Transverse colon (tissue), 4 donors: ENCODE measurements around the gene FAM89A. TPM values are rescaled to one million over a fixed set of nuclear protein-coding genes. Genes with fewer than 3 reads are reported as not detected.

Experiments used
- DNase-seq: peaks from one replicate; pipeline ENCODE4 v3.0.0-alpha.2; 2019
- H3K27ac ChIP-seq, 4 donors: fragments of 200-600 bp; sonication (generic); 2 replicates each; pipeline ENCODE4 v1.5.1; 2016 to 2018; ENCODE audit warnings: inconsistent platforms in 4 of 4
- H3K27me3 ChIP-seq: fragments of 200-600 bp; sonication (generic); 2 replicates; pipeline ENCODE4 v1.5.1; 2017; ENCODE audit warnings: inconsistent platforms
- H3K36me3 ChIP-seq, 4 donors: fragments of 200-600 bp; sonication (generic); 2 replicates each; pipeline ENCODE4 v1.5.1; 2017 to 2019; ENCODE audit warnings: inconsistent platforms in 4 of 4
- H3K4me1 ChIP-seq, 4 donors: fragments of 200-600 bp; sonication (generic); 2 replicates each; pipeline ENCODE4 v1.5.1; 2017 to 2020; ENCODE audit warnings: inconsistent platforms in 4 of 4
- H3K4me3 ChIP-seq, 4 donors: fragments of 200-600 bp; sonication (generic); 1 replicate in 1 of 4; 2 replicates in 3 of 4; pipeline versions ENCODE4 v1.5.1 to v1.6.1; 2017 to 2019; ENCODE audit warnings: inconsistent platforms in 4 of 4
- H3K9me3 ChIP-seq, 2 donors: fragments of 200-600 bp; sonication (generic); 2 replicates each; pipeline ENCODE4 v1.5.1; 2017 to 2019; ENCODE audit warnings: inconsistent platforms in 2 of 2
- EP300 ChIP-seq: sonication (generic); formaldehyde crosslinking; IDR thresholded peaks from one replicate; pipeline ENCODE4 v1.6.1; 2017; ENCODE audit warnings: antibody characterized with exemption, low read depth
- POLR2A ChIP-seq: fragments of 450-650 bp; IDR thresholded peaks from one replicate; pipeline ENCODE4 v1.6.1; 2016; ENCODE audit warnings: antibody characterized with exemption, mild to moderate bottlenecking, moderate library complexity
- POLR2AphosphoS5 ChIP-seq, 3 donors: sonication (generic); formaldehyde crosslinking; IDR thresholded peaks; one replicate each; pipeline ENCODE4 v1.6.1; 2016; ENCODE audit warnings: antibody characterized with exemption in 3 of 3
- WGBS, 2 donors: methylation state at CpG; one replicate each; pipeline ENCODE4 v1.1.5; 2018; ENCODE audit warnings: low coverage in 1 of 2; 5-methylcytosine and 5-hydroxymethylcytosine counted together
- in situ Hi-C, 4 donors: fragments of 200-750 bp; cut with MboI; loops; one replicate each; pipeline versions ENCODE4 v1.15.0 to v1.15.1; 2017; ENCODE audit warnings: low sequenced_read_pairs in 3 of 4, low pct_ligation_motif_present in 1 of 4, low pct_unique_long_range_greater_than_20kb in 1 of 4
- intact Hi-C: fragments of 100-400 bp; cut with DNase I; formaldehyde crosslinking; loops from one replicate; pipeline ENCODE4 v1.15.1; 2023; ENCODE audit warnings: low total_unique reads
- total RNA-seq, 4 donors: library from RNA; depleted of rRNA; stranded (reverse); fragments of >200 nt; gene quantifications; one replicate each; pipeline ENCODE4 v1.1.0, GENCODE V29; 2016
- TF ChIP-seq, protein P1 (sequence below), 5 experiments: fragments of 200-600 bp in 3 of 5; fragments of 450-650 bp in 2 of 5; sonication (generic) in 3 of 5; IDR thresholded peaks; 1 replicate in 2 of 5; 2 replicates in 3 of 5; pipeline ENCODE4 v1.5.1; 2016 to 2017; ENCODE audit warnings: antibody characterized with exemption in 5 of 5, inconsistent platforms in 3 of 5, mild to moderate bottlenecking in 2 of 5, moderate library complexity in 1 of 5

Gene FAM89A
- total RNA-seq, 4 donors from 2014 or later, result 3.3 to 10.7 (median 7.8) TPM

GRCh38 chr1:230977761-230978490, 62.1 kb downstream of the FAM89A start:
- intact Hi-C loops, result no loop called here
- no peak for TF ChIP-seq POLR2A
- TF ChIP-seq EP300, result no peak
- no peak for TF ChIP-seq POLR2AphosphoS5 (IDR thresholded peaks at IDR 0.05)
- TF ChIP-seq, protein P1, sequence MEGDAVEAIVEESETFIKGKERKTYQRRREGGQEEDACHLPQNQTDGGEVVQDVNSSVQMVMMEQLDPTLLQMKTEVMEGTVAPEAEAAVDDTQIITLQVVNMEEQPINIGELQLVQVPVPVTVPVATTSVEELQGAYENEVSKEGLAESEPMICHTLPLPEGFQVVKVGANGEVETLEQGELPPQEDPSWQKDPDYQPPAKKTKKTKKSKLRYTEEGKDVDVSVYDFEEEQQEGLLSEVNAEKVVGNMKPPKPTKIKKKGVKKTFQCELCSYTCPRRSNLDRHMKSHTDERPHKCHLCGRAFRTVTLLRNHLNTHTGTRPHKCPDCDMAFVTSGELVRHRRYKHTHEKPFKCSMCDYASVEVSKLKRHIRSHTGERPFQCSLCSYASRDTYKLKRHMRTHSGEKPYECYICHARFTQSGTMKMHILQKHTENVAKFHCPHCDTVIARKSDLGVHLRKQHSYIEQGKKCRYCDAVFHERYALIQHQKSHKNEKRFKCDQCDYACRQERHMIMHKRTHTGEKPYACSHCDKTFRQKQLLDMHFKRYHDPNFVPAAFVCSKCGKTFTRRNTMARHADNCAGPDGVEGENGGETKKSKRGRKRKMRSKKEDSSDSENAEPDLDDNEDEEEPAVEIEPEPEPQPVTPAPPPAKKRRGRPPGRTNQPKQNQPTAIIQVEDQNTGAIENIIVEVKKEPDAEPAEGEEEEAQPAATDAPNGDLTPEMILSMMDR (IDR thresholded peaks at IDR 0.05), result no peak
- Histone ChIP-seq H3K4me3 (peak overlapping the region; percentile 62 to 95 (median 91)), H3K27me3 (no peaks in the 10 kb centered on the region), H3K36me3 (peaks cover 0 to 5% (median 2%) of the 10 kb centered on the region in 4 donors), H3K27ac (peak overlapping the region; percentile 83 to 93 (median 89)), H3K4me1 (peaks cover 10 to 38% (median 28%) of the 10 kb centered on the region in 4 donors), H3K9me3 (no peaks in the 10 kb centered on the region)
- in situ Hi-C loops, result no loop called here
- DNase-seq, result peak; percentile 42
- WGBS, 2 donors, result 2 to 19% methylated on average over 6 to 35 of the region's 52 CpGs

GRCh38 chr1:230976825-230977747, 63.0 kb downstream of the FAM89A start:
- DNase-seq, result no peak

GRCh38 chr1:230976360-230976759, 63.7 kb downstream of the FAM89A start:
- TF ChIP-seq EP300, result no peak
- TF ChIP-seq, protein P1 (IDR thresholded peaks at IDR 0.05), result no peak
- no peak for TF ChIP-seq POLR2A
- TF ChIP-seq POLR2AphosphoS5 (IDR thresholded peaks at IDR 0.05), result no peak
- WGBS, 2 donors, result 71 to 90% methylated on average over 1 to 4 of the region's 4 CpGs
- intact Hi-C loops (no loop called here), in situ Hi-C loops (no loop called here)
- no peak for DNase-seq
- no peaks in the 10 kb centered on the region for H3K27me3 ChIP-seq
- H3K4me1 ChIP-seq, result peaks cover 6 to 31% (median 21%) of the 10 kb centered on the region in 4 donors
- H3K36me3 ChIP-seq, result peaks cover 0 to 5% (median 0%) of the 10 kb centered on the region in 4 donors
- no peak overlapping the region for H3K4me3 ChIP-seq
- no peak overlapping the region for H3K27ac ChIP-seq
- H3K9me3 ChIP-seq, result no peaks in the 10 kb centered on the region

More at GRCh38 chr1:230976825-230977747, 63.0 kb downstream of the FAM89A start:
- WGBS, 2 donors, result 39 to 56% methylated on average over 7 to 14 of the region's 14 CpGs
- H3K36me3 ChIP-seq, result peaks cover 0 to 5% (median 2%) of the 10 kb centered on the region in 4 donors
- peak overlapping the region; percentile 83 to 93 (median 89) for H3K27ac ChIP-seq
- peak overlapping the region in 3 of 4 donors; percentile 91 to 95 (median 91) for H3K4me3 ChIP-seq
- peaks cover 6 to 31% (median 21%) of the 10 kb centered on the region in 4 donors for H3K4me1 ChIP-seq
- intact Hi-C loops, result no loop called here
- in situ Hi-C loops, result no loop called here
- no peaks in the 10 kb centered on the region for H3K9me3 ChIP-seq
- no peaks in the 10 kb centered on the region for H3K27me3 ChIP-seq
- TF ChIP-seq POLR2A, result no peak
- peak in 1 of 3 donors; percentile 9 for TF ChIP-seq POLR2AphosphoS5 (IDR thresholded peaks at IDR 0.05)

- H3K27ac ChIP-seq, result no peak overlapping the region
- peaks cover 0 to 5% (median 0%) of the 10 kb centered on the region in 4 donors for H3K36me3 ChIP-seq
- intact Hi-C loops, result no loop called here
- in situ Hi-C loops, result no loop called here
- H3K27me3 ChIP-seq, result no peaks in the 10 kb centered on the region
- H3K9me3 ChIP-seq, result no peaks in the 10 kb centered on the region
- WGBS, 2 donors, result 58 to 88% methylated on average over 2 to 3 of the region's 3 CpGs
- DNase-seq, result no peak
- peaks cover 6 to 27% (median 21%) of the 10 kb centered on the region in 4 donors for H3K4me1 ChIP-seq
- TF ChIP-seq EP300, result no peak
- TF ChIP-seq POLR2A, result no peak
- TF ChIP-seq POLR2AphosphoS5 (IDR thresholded peaks at IDR 0.05), result no peak
- TF ChIP-seq, protein P1 (IDR thresholded peaks at IDR 0.05), result no peak
- H3K4me3 ChIP-seq, result no peak overlapping the region
Measured at GRCh38 chr1:230975636-230976035, 64.4 kb downstream of the FAM89A start.
